ENCODE data around the gene SV2C.
A peak's percentile ranks its signal among the peaks of the same experiment; 100 is the strongest.
"Not testable (repeated sequence)": the region's sequence is repeated elsewhere in the genome, so short reads cannot be mapped to it uniquely, and the experiment has no call there.

SV2C gene

GRCh38 chr5:76082772-76083554, at the start of gene SV2C:
Gene SV2C (plus strand): TSS chr5:76083383. CDS start chr5:76131751, 48,368 bp downstream.
- DNase-seq: peak; percentile 62

GRCh38 chr5:76037736-76038151, 45.4 kb upstream of the SV2C start:
- not testable (repeated sequence) for DNase-seq

- DNase-seq: no peak
Measured at GRCh38 chr5:76038212-76038611, 45.0 kb upstream of the SV2C start.

- DNase-seq: no peak
Measured at GRCh38 chr5:76040806-76041205, 42.4 kb upstream of the SV2C start.

GRCh38 chr5:76041863-76042262, 41.3 kb upstream of the SV2C start:
- DNase-seq: no peak

GRCh38 chr5:76046741-76047140, 36.4 kb upstream of the SV2C start:
- no peak for DNase-seq

- DNase-seq: no peak
Measured at GRCh38 chr5:76050134-76050533, 33.0 kb upstream of the SV2C start.

- no peak for DNase-seq
Measured at GRCh38 chr5:76062502-76063041, 20.6 kb upstream of the SV2C start.

GRCh38 chr5:76065258-76065657, 17.9 kb upstream of the SV2C start:
- DNase-seq: no peak

- DNase-seq: no peak
Measured at GRCh38 chr5:76069061-76069735, 14.0 kb upstream of the SV2C start.

GRCh38 chr5:76074487-76075065, 8.6 kb upstream of the SV2C start:
- peak; percentile 46 for DNase-seq

- DNase-seq: no peak
Measured at GRCh38 chr5:76081811-76082771, 1.1 kb upstream of the SV2C start.

GRCh38 chr5:76083555-76084495, 642 bp downstream of the SV2C start:
- peak; percentile 36 for DNase-seq

- no peak for DNase-seq
Measured at GRCh38 chr5:76084496-76085242, 1.5 kb downstream of the SV2C start.

- no peak for DNase-seq
Measured at GRCh38 chr5:76085243-76085579, 2.0 kb downstream of the SV2C start.

- no peak for DNase-seq
Measured at GRCh38 chr5:76086095-76086494, 2.9 kb downstream of the SV2C start.

GRCh38 chr5:76089156-76089555, 6.0 kb downstream of the SV2C start:
- not testable (repeated sequence) for DNase-seq

GRCh38 chr5:76091351-76091750, 8.2 kb downstream of the SV2C start:
- no peak for DNase-seq

- DNase-seq: peak; percentile 66
Measured at GRCh38 chr5:76099286-76099702, 16.1 kb downstream of the SV2C start.

- DNase-seq: no peak
Measured at GRCh38 chr5:76099756-76100155, 16.6 kb downstream of the SV2C start.

- DNase-seq: peak; percentile 28
Measured at GRCh38 chr5:76104027-76104426, 20.8 kb downstream of the SV2C start.
